Measurements from ENCODE around the gene ZNF22. TPM values are rescaled to one million over a fixed set of nuclear protein-coding genes. Genes with fewer than 3 reads are reported as not detected.

The ZNF22 gene
- total and polyA plus RNA-seq, 7 experiments from 2014 or later, result 13.1 to 44.7 (median 29.7) TPM

DNA sequence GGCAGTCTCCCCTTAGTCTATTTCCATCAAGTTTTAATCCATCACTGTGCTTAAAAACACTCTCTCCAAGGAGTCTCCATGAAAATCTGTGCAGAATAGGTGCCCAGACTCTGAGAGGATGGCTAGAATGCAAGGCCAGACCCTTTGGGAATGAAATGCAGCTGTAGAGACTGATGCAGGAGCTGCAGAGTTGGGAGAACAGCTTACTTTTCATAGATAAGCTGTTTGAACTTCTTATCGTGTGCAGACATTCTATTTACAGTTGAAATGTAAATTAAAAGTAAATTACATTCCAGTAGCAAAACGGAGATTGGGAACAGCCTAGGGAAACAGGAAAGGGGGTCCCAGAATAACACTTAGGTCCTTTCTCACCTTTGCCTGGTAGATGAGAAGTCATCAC, 14.9 kb downstream of the ZNF22 start:
- no peak overlapping the region for H3K27ac Mint-ChIP-seq
- H3K36me3 Mint-ChIP-seq, result peaks cover 0 to 4% (median 4%) of the 10 kb centered on the region in 5 donors

GRCh38 chr10:45023426-45023825, 22.7 kb downstream of the ZNF22 start:
- DNase-seq (no peak), ATAC-seq (no peak)
- H3K9me3 Mint-ChIP-seq, result peaks cover 5 to 27% (median 10%) of the 10 kb centered on the region in 11 donors
- CTCF ChIA-PET, result no interaction called here
- peaks cover 0 to 2% (median 0%) of the 10 kb centered on the region in 7 donors for H3K4me1 Mint-ChIP-seq
- H3K36me3 Mint-ChIP-seq, result peaks cover 0 to 9% (median 5%) of the 10 kb centered on the region in 5 donors
- no peak overlapping the region for H3K27ac Mint-ChIP-seq
- Histone ChIP-seq H3K27me3 (ENCODE audit: control insufficient read depth in 2 of 2, insufficient read depth in 2 of 2, low read length in 2 of 2) (no peaks in the 10 kb centered on the region), H3K4me1 (ENCODE audit: control insufficient read depth in 2 of 2, insufficient read depth in 2 of 2, low read length in 2 of 2) (no peaks in the 10 kb centered on the region), H3K9me3 (ENCODE audit: control insufficient read depth in 2 of 3, low read length in 3 of 3) (no peaks in the 10 kb centered on the region), H3K36me3 (ENCODE audit: control insufficient read depth in 2 of 3, insufficient read depth in 3 of 3, low read length in 3 of 3) (no peaks in the 10 kb centered on the region), H3K4me3 (ENCODE audit: low read length) (no peak overlapping the region), H3K27ac (ENCODE audit: low read depth, low read length) (no peak overlapping the region)
- H3K27me3 Mint-ChIP-seq, result peaks cover 0 to 12% (median 5%) of the 10 kb centered on the region in 5 donors
- H3K4me3 Mint-ChIP-seq, result no peak overlapping the region
- POLR2A ChIA-PET, result no interaction called here
- intact Hi-C loops (cut with micrococcal nuclease), result no loop called here

More for the DNA sequence above, 14.9 kb downstream of the ZNF22 start:
- CTCF ChIA-PET, result no interaction called here
- no peaks in the 10 kb centered on the region for H3K9me3 ChIP-seq (ENCODE audit: control insufficient read depth in 2 of 3, low read length in 3 of 3)
- intact Hi-C loops (cut with micrococcal nuclease), result no loop called here
- ATAC-seq (no peak), DNase-seq (no peak)
- H3K36me3 ChIP-seq (ENCODE audit: control insufficient read depth in 2 of 3, insufficient read depth in 3 of 3, low read length in 3 of 3), result no peaks in the 10 kb centered on the region
- H3K4me3 ChIP-seq (ENCODE audit: low read length), result no peak overlapping the region
- no peak overlapping the region for H3K27ac ChIP-seq (ENCODE audit: low read depth, low read length)
- no peaks in the 10 kb centered on the region for H3K27me3 ChIP-seq (ENCODE audit: control insufficient read depth in 2 of 2, insufficient read depth in 2 of 2, low read length in 2 of 2)
- peaks cover 0 to 24% (median 0%) of the 10 kb centered on the region in 5 donors for H3K27me3 Mint-ChIP-seq
- H3K4me1 Mint-ChIP-seq, result no peaks in the 10 kb centered on the region
- no peak overlapping the region for H3K4me3 Mint-ChIP-seq
- H3K4me1 ChIP-seq (ENCODE audit: control insufficient read depth in 2 of 2, insufficient read depth in 2 of 2, low read length in 2 of 2), result no peaks in the 10 kb centered on the region
- H3K9me3 Mint-ChIP-seq, result peaks cover 0 to 3% (median 0%) of the 10 kb centered on the region in 11 donors
- POLR2A ChIA-PET, result no interaction called here

- Mint-ChIP-seq H3K9me3 (peaks cover 4 to 46% (median 23%) of the 10 kb centered on the region in 11 donors), H3K27me3 (peaks cover 11 to 52% (median 27%) of the 10 kb centered on the region in 5 donors), H3K4me3 (no peak overlapping the region), H3K4me1 (no peaks in the 10 kb centered on the region), H3K27ac (no peak overlapping the region), H3K36me3 (peaks cover 0 to 14% (median 4%) of the 10 kb centered on the region in 5 donors)
- CTCF ChIA-PET, result no interaction called here
- Histone ChIP-seq H3K4me1 (ENCODE audit: control insufficient read depth in 2 of 2, insufficient read depth in 2 of 2, low read length in 2 of 2) (no peaks in the 10 kb centered on the region), H3K27me3 (ENCODE audit: control insufficient read depth in 2 of 2, insufficient read depth in 2 of 2, low read length in 2 of 2) (no peaks in the 10 kb centered on the region), H3K36me3 (ENCODE audit: control insufficient read depth in 2 of 3, insufficient read depth in 3 of 3, low read length in 3 of 3) (no peaks in the 10 kb centered on the region), H3K4me3 (ENCODE audit: low read length) (no peak overlapping the region), H3K27ac (ENCODE audit: low read depth, low read length) (no peak overlapping the region), H3K9me3 (ENCODE audit: control insufficient read depth in 2 of 3, low read length in 3 of 3) (peaks cover 0 to 7% (median 0%) of the 10 kb centered on the region in 3 experiments)
- POLR2A ChIA-PET, result no interaction called here
- DNase-seq (no peak), ATAC-seq (no peak)
- intact Hi-C loops (cut with micrococcal nuclease), result no loop called here
These were observed 33.6 kb downstream of the ZNF22 start for GRCh38 chr10:45034301-45034700.

- H3K9me3 Mint-ChIP-seq, result peaks cover 0 to 34% (median 11%) of the 10 kb centered on the region in 11 donors
- H3K27me3 Mint-ChIP-seq, result peaks cover 17 to 47% (median 32%) of the 10 kb centered on the region in 5 donors
- no peak for DNase-seq
- H3K27ac Mint-ChIP-seq, result no peak overlapping the region
- H3K4me1 ChIP-seq (ENCODE audit: control insufficient read depth in 2 of 2, insufficient read depth in 2 of 2, low read length in 2 of 2), result no peaks in the 10 kb centered on the region
- intact Hi-C loops (cut with micrococcal nuclease), result no loop called here
- no peaks in the 10 kb centered on the region for H3K4me1 Mint-ChIP-seq
- no peak for ATAC-seq
- no peak overlapping the region for H3K27ac ChIP-seq (ENCODE audit: low read depth, low read length)
- no peaks in the 10 kb centered on the region for H3K27me3 ChIP-seq (ENCODE audit: control insufficient read depth in 2 of 2, insufficient read depth in 2 of 2, low read length in 2 of 2)
- ChIA-PET POLR2A (no interaction called here), CTCF (interaction anchor here (0.7 kb wide), 1 partner anchor 142 kb away, joined by 3 read pairs; no protein-coding TSS in a partner anchor)
- peaks cover 0 to 6% (median 4%) of the 10 kb centered on the region in 5 donors for H3K36me3 Mint-ChIP-seq
- H3K4me3 ChIP-seq (ENCODE audit: low read length), result no peak overlapping the region
- H3K4me3 Mint-ChIP-seq, result no peak overlapping the region
- H3K9me3 ChIP-seq (ENCODE audit: control insufficient read depth in 2 of 3, low read length in 3 of 3), result peaks cover 0 to 7% (median 0%) of the 10 kb centered on the region in 3 experiments
- no peaks in the 10 kb centered on the region for H3K36me3 ChIP-seq (ENCODE audit: control insufficient read depth in 2 of 3, insufficient read depth in 3 of 3, low read length in 3 of 3)
These were observed 35.0 kb downstream of the ZNF22 start for GRCh38 chr10:45035673-45036072.

GRCh38 chr10:45040921-45041542, 40.3 kb downstream of the ZNF22 start:
- ATAC-seq, result no peak

GRCh38 chr10:45044290-45044689, 43.6 kb downstream of the ZNF22 start:
- Histone ChIP-seq H3K36me3 (ENCODE audit: control insufficient read depth in 2 of 3, insufficient read depth in 3 of 3, low read length in 3 of 3) (no peaks in the 10 kb centered on the region), H3K4me3 (ENCODE audit: low read length) (no peak overlapping the region), H3K27me3 (ENCODE audit: control insufficient read depth in 2 of 2, insufficient read depth in 2 of 2, low read length in 2 of 2) (no peaks in the 10 kb centered on the region), H3K27ac (ENCODE audit: low read depth, low read length) (no peak overlapping the region), H3K9me3 (ENCODE audit: control insufficient read depth in 2 of 3, low read length in 3 of 3) (no peaks in the 10 kb centered on the region), H3K4me1 (ENCODE audit: control insufficient read depth in 2 of 2, insufficient read depth in 2 of 2, low read length in 2 of 2) (no peaks in the 10 kb centered on the region)
- H3K4me3 Mint-ChIP-seq, result no peak overlapping the region
- DNase-seq (no peak), ATAC-seq (no peak)
- CTCF ChIA-PET, result no interaction called here
- H3K27ac Mint-ChIP-seq, result no peak overlapping the region
- H3K9me3 Mint-ChIP-seq, result peaks cover 0 to 16% (median 5%) of the 10 kb centered on the region in 11 donors
- intact Hi-C loops (cut with micrococcal nuclease), result no loop called here
- no peaks in the 10 kb centered on the region for H3K4me1 Mint-ChIP-seq
- H3K36me3 Mint-ChIP-seq, result peaks cover 0 to 5% (median 0%) of the 10 kb centered on the region in 5 donors
- H3K27me3 Mint-ChIP-seq, result peaks cover 0 to 13% (median 11%) of the 10 kb centered on the region in 5 donors
- POLR2A ChIA-PET, result no interaction called here

More at GRCh38 chr10:45040921-45041542, 40.3 kb downstream of the ZNF22 start:
- Histone ChIP-seq H3K9me3 (ENCODE audit: control insufficient read depth in 2 of 3, low read length in 3 of 3) (no peaks in the 10 kb centered on the region), H3K4me1 (ENCODE audit: control insufficient read depth in 2 of 2, insufficient read depth in 2 of 2, low read length in 2 of 2) (no peaks in the 10 kb centered on the region), H3K27me3 (ENCODE audit: control insufficient read depth in 2 of 2, insufficient read depth in 2 of 2, low read length in 2 of 2) (no peaks in the 10 kb centered on the region), H3K27ac (ENCODE audit: low read depth, low read length) (no peak overlapping the region), H3K4me3 (ENCODE audit: low read length) (no peak overlapping the region), H3K36me3 (ENCODE audit: control insufficient read depth in 2 of 3, insufficient read depth in 3 of 3, low read length in 3 of 3) (no peaks in the 10 kb centered on the region)
- no peak overlapping the region for H3K27ac Mint-ChIP-seq
- DNase-seq, result no peak
- H3K4me1 Mint-ChIP-seq, result no peaks in the 10 kb centered on the region
- intact Hi-C loops (cut with micrococcal nuclease), result no loop called here
- no peak overlapping the region for H3K4me3 Mint-ChIP-seq
- H3K27me3 Mint-ChIP-seq, result peaks cover 8 to 31% (median 23%) of the 10 kb centered on the region in 5 donors
- H3K36me3 Mint-ChIP-seq, result no peaks in the 10 kb centered on the region
- peaks cover 0 to 5% (median 0%) of the 10 kb centered on the region in 11 donors for H3K9me3 Mint-ChIP-seq
- ChIA-PET POLR2A (no interaction called here), CTCF (no interaction called here)

Data from naive thymus-derived CD4-positive, alpha-beta T cell (primary cell).